Smooth muscle cell (in vitro differentiated cells): Measurements from ENCODE around the gene MEF2D. TPM values are rescaled to one million over a fixed set of nuclear protein-coding genes. Genes with fewer than 3 reads are reported as not detected.

Experiments
- DNase-seq: peaks from one replicate; lab custom pipeline; 2025; ENCODE audit not compliant: unreplicated experiment; lab: John Stamatoyannopoulos, UW
- H2AFZ ChIP-seq: fragments of 200-600 bp; sonication (generic); 2 replicates; pipeline ENCODE4 v1.6.0; 2016; ENCODE audit warnings: antibody characterized with exemption, low read depth, mild to moderate bottlenecking
- H3F3A ChIP-seq: fragments of 200-600 bp; sonication (generic); 2 replicates; pipeline ENCODE4 v1.6.0; 2017; ENCODE audit warnings: antibody characterized with exemption, low read depth
- H3K27ac ChIP-seq: fragments of 200-600 bp; sonication (generic); 2 replicates; pipeline ENCODE4 v1.5.1; 2016; ENCODE audit warnings: low read depth, mild to moderate bottlenecking
- H3K27me3 ChIP-seq: fragments of 200-600 bp; sonication (generic); 2 replicates; pipeline ENCODE4 v1.6.1; 2016; ENCODE audit warnings: low read depth, mild to moderate bottlenecking
- H3K36me3 ChIP-seq: fragments of 200-600 bp; sonication (generic); 2 replicates; pipeline ENCODE4 v1.5.1; 2016; ENCODE audit warnings: low read depth
- H3K4me1 ChIP-seq: fragments of 200-600 bp; sonication (generic); 2 replicates; pipeline ENCODE4 v1.5.1; 2016; ENCODE audit warnings: low read depth
- H3K4me2 ChIP-seq: fragments of 200-600 bp; sonication (generic); 2 replicates; pipeline ENCODE4 v1.6.0; 2016; ENCODE audit warnings: mild to moderate bottlenecking
- H3K4me3 ChIP-seq: fragments of 200-600 bp; sonication (generic); 2 replicates; pipeline ENCODE4 v1.5.1; 2016; ENCODE audit warnings: mild to moderate bottlenecking
- H3K79me2 ChIP-seq: fragments of 200-600 bp; sonication (generic); 2 replicates; pipeline ENCODE4 v1.6.0; 2016; ENCODE audit warnings: low read depth, mild to moderate bottlenecking
- H3K9ac ChIP-seq: fragments of 200-600 bp; sonication (generic); 2 replicates; pipeline ENCODE4 v1.6.0; 2016; ENCODE audit warnings: low read depth
- H3K9me3 ChIP-seq: fragments of 200-600 bp; sonication (generic); replicated peaks from 2 replicates; pipeline ENCODE4 v1.5.1; 2016; ENCODE audit warnings: low read depth
- H4K20me1 ChIP-seq: fragments of 200-600 bp; sonication (generic); 2 replicates; pipeline ENCODE4 v1.6.0; 2016; ENCODE audit warnings: low read depth
- CTCF ChIP-seq: fragments of 200-600 bp; sonication (generic); IDR thresholded peaks from 2 replicates; pipeline ENCODE4 v1.5.1; 2017; ENCODE audit warnings: borderline replicate concordance, mild to moderate bottlenecking, antibody characterized with exemption; ENCODE audit not compliant: insufficient read depth, poor library complexity, severe bottlenecking
- WGBS: methylation state at CpG from one replicate; pipeline ENCODE4 v1.1.7; 2016; ENCODE audit warnings: low lambda C conversion rate; 5-methylcytosine and 5-hydroxymethylcytosine counted together
- polyA plus RNA-seq: library from polyadenylated mRNA; unstranded; fragments of >200 nt; fragmentation: Nextera tagmentation; extraction: Ambion mirVana; gene quantifications from 2 replicates; pipeline ENCODE4 v1.2.1, GENCODE V29; 2016
- total RNA-seq: library from RNA; depleted of rRNA; stranded (reverse); fragments of >200 nt; gene quantifications from 2 replicates; pipeline ENCODE4 v1.2.3, GENCODE V29; 2014

The MEF2D gene
- total and polyA plus RNA-seq, 2 experiments from 2014 or later, result 23.2 to 45.6 TPM

- Histone ChIP-seq H3K9me3 (no peaks in the 10 kb centered on the region), H3K27me3 (no peaks in the 10 kb centered on the region), H2AFZ (no peak overlapping the region), H3K4me2 (no peak overlapping the region), H3K36me3 (no peaks in the 10 kb centered on the region), H3K4me1 (no peaks in the 10 kb centered on the region), H3K4me3 (no peak overlapping the region), H3K27ac (no peak overlapping the region), H4K20me1 (no peaks in the 10 kb centered on the region), H3F3A (no peaks in the 10 kb centered on the region), H3K79me2 (no peaks in the 10 kb centered on the region), H3K9ac (no peak overlapping the region)
- 88% methylated on average over 1 of the region's 1 CpG for WGBS
- TF ChIP-seq CTCF, result no peak
- DNase-seq, result no peak
These were observed 42.5 kb upstream of the MEF2D start for GRCh38 chr1:156543066-156543465.

GRCh38 chr1:156540955-156541354 is 40.4 kb upstream of the MEF2D start:
- no peak for DNase-seq
- WGBS, result 100% methylated on average over 2 of the region's 2 CpGs

GRCh38 chr1:156539818-156540355 is 39.3 kb upstream of the MEF2D start:
- Histone ChIP-seq H3K9ac (no peak overlapping the region), H3K27ac (no peak overlapping the region), H3K4me3 (no peak overlapping the region), H3K9me3 (no peaks in the 10 kb centered on the region), H3K36me3 (no peaks in the 10 kb centered on the region), H3K4me1 (no peaks in the 10 kb centered on the region), H3K4me2 (no peak overlapping the region), H2AFZ (no peak overlapping the region), H3F3A (no peaks in the 10 kb centered on the region), H3K27me3 (no peaks in the 10 kb centered on the region), H3K79me2 (no peaks in the 10 kb centered on the region), H4K20me1 (no peaks in the 10 kb centered on the region)
- TF ChIP-seq CTCF, result no peak
- WGBS, result 98% methylated on average over 4 of the region's 4 CpGs
- DNase-seq, result no peak

More at GRCh38 chr1:156540955-156541354, 40.4 kb upstream of the MEF2D start:
- Histone ChIP-seq H3K27ac (no peak overlapping the region), H3K79me2 (no peaks in the 10 kb centered on the region), H3K4me1 (no peaks in the 10 kb centered on the region), H4K20me1 (no peaks in the 10 kb centered on the region), H3K27me3 (no peaks in the 10 kb centered on the region), H3K4me2 (no peak overlapping the region), H2AFZ (no peak overlapping the region), H3K9ac (no peak overlapping the region), H3F3A (no peaks in the 10 kb centered on the region), H3K4me3 (no peak overlapping the region), H3K9me3 (no peaks in the 10 kb centered on the region), H3K36me3 (no peaks in the 10 kb centered on the region)
- no peak for TF ChIP-seq CTCF
